Neural cell (in vitro differentiated cells): ENCODE data around the gene SHQ1. TPM values are rescaled to one million over a fixed set of nuclear protein-coding genes. Genes with fewer than 3 reads are reported as not detected.

Source experiments
- H2AFZ ChIP-seq: fragments of 200-600, 300-800 bp; sonication (generic), shearing (Covaris generic); 2 replicates; pipeline ENCODE4 v1.6.0; 2014; ENCODE audit warnings: low read depth, mild to moderate bottlenecking, antibody characterized with exemption, low read length, moderate library complexity
- H3F3A ChIP-seq: fragments of 200-600 bp; shearing (Covaris generic); 2 replicates; pipeline ENCODE4 v1.6.1; 2016; ENCODE audit warnings: mild to moderate bottlenecking, moderate library complexity, mixed read lengths, antibody characterized with exemption, low read length; ENCODE audit not compliant: insufficient read depth, poor library complexity, severe bottlenecking
- H3K27ac ChIP-seq: fragments of 200-600, 300-800 bp; sonication (generic), shearing (Covaris generic); 2 replicates; pipeline ENCODE4 v1.5.1; 2014; ENCODE audit warnings: mild to moderate bottlenecking, low read length, moderate library complexity
- H3K27me3 ChIP-seq: fragments of 300-800, 200-600 bp; sonication (generic), shearing (Covaris generic); 2 replicates; pipeline ENCODE4 v1.6.0; 2014; ENCODE audit warnings: mild to moderate bottlenecking, low read depth, low read length, moderate library complexity; ENCODE audit not compliant: insufficient read depth
- H3K36me3 ChIP-seq: fragments of 300-800, 200-600 bp; sonication (generic), shearing (Covaris generic); 2 replicates; pipeline ENCODE4 v1.5.1; 2014; ENCODE audit warnings: mild to moderate bottlenecking, antibody characterized with exemption, low read length, moderate library complexity; ENCODE audit not compliant: insufficient read depth
- H3K4me2 ChIP-seq: fragments of 300-800, 200-600 bp; sonication (generic), shearing (Covaris generic); 2 replicates; pipeline ENCODE4 v1.6.0; 2014; ENCODE audit warnings: mild to moderate bottlenecking, low read length
- H3K4me3 ChIP-seq: fragments of 300-800, 200-600 bp; sonication (generic), shearing (Covaris generic); 2 replicates; pipeline ENCODE4 v1.5.1; 2014; ENCODE audit warnings: mild to moderate bottlenecking, low read length, moderate library complexity
- H3K79me2 ChIP-seq: fragments of 200-600 bp; shearing (Covaris generic); replicated peaks from 2 replicates; pipeline ENCODE4 v1.6.0; 2014; ENCODE audit warnings: mild to moderate bottlenecking, low read length, moderate library complexity; ENCODE audit not compliant: insufficient read depth
- H3K9ac ChIP-seq: fragments of 300-800, 200-600 bp; sonication (generic), shearing (Covaris generic); 2 replicates; pipeline ENCODE4 v1.6.1; 2016; ENCODE audit warnings: mild to moderate bottlenecking, low read length, mixed read lengths
- H3K9me2 ChIP-seq: fragments of 200-600 bp; shearing (Covaris generic); 2 replicates; pipeline ENCODE4 v1.6.1; 2016; ENCODE audit warnings: mild to moderate bottlenecking, low read length, mixed read lengths; ENCODE audit not compliant: insufficient read depth
- H3K9me3 ChIP-seq: fragments of 200-600, 300-800 bp; sonication (generic), shearing (Covaris generic); 2 replicates; pipeline ENCODE4 v1.6.1; 2016; ENCODE audit warnings: mild to moderate bottlenecking, mixed run types, low read length, moderate library complexity, mixed read lengths
- H4K20me1 ChIP-seq: fragments of 200-600 bp; shearing (Covaris generic); 2 replicates; pipeline ENCODE4 v1.6.1; 2016; ENCODE audit warnings: mild to moderate bottlenecking, mixed run types; ENCODE audit not compliant: insufficient read depth
- EP300 ChIP-seq: fragments of 450-650 bp; conservative IDR thresholded peaks from 2 replicates; pipeline ENCODE4 v1.6.1; 2014; ENCODE audit warnings: antibody characterized with exemption, mild to moderate bottlenecking, moderate library complexity; ENCODE audit not compliant: poor library complexity, severe bottlenecking
- EZH2 ChIP-seq: fragments of 200-600, 300-800 bp; shearing (Covaris generic), sonication (generic); IDR thresholded peaks from 2 replicates; pipeline ENCODE4 v1.6.1; 2014; ENCODE audit warnings: antibody characterized with exemption, low read length, borderline replicate concordance, mild to moderate bottlenecking; ENCODE audit not compliant: insufficient read depth, poor library complexity, severe bottlenecking
- MXI1 ChIP-seq: fragments of 450-650 bp; conservative IDR thresholded peaks from 2 replicates; pipeline ENCODE4 v1.6.1; 2014; ENCODE audit warnings: antibody characterized with exemption, mild to moderate bottlenecking; ENCODE audit not compliant: poor library complexity, severe bottlenecking
- POLR2AphosphoS5 ChIP-seq: IDR thresholded peaks from 2 replicates; pipeline ENCODE4 v1.6.1; 2012
- RAD21 ChIP-seq: fragments of 450-650 bp; conservative IDR thresholded peaks from 2 replicates; pipeline ENCODE4 v1.6.1; 2014; ENCODE audit warnings: antibody characterized with exemption, mild to moderate bottlenecking, moderate library complexity
- REST ChIP-seq: IDR thresholded peaks from 2 replicates; pipeline ENCODE4 v1.6.1; 2012; ENCODE audit warnings: borderline replicate concordance
- SMC3 ChIP-seq: fragments of 450-650 bp; conservative IDR thresholded peaks from 2 replicates; pipeline ENCODE4 v1.6.1; 2014; ENCODE audit warnings: antibody characterized with exemption, mild to moderate bottlenecking, moderate library complexity; ENCODE audit not compliant: poor library complexity
- TAF1 ChIP-seq: IDR thresholded peaks from 2 replicates; pipeline ENCODE4 v1.6.1; 2012; ENCODE audit warnings: low read depth
- polyA plus RNA-seq: library from polyadenylated mRNA; depleted of rRNA; stranded (reverse); fragments of >200 nt; gene quantifications from 2 replicates; pipeline ENCODE4 v1.2.3, GENCODE V29; 2014
- TF ChIP-seq, protein P1 (sequence below): fragments of 450-650 bp; IDR thresholded peaks from 2 replicates; pipeline ENCODE4 v1.5.1; 2014; ENCODE audit warnings: antibody characterized with exemption, mild to moderate bottlenecking, moderate library complexity; ENCODE audit not compliant: poor library complexity, severe bottlenecking

SHQ1 gene
- polyA plus RNA-seq, 1 donor from 2014 or later = 14.3 TPM

DNA sequence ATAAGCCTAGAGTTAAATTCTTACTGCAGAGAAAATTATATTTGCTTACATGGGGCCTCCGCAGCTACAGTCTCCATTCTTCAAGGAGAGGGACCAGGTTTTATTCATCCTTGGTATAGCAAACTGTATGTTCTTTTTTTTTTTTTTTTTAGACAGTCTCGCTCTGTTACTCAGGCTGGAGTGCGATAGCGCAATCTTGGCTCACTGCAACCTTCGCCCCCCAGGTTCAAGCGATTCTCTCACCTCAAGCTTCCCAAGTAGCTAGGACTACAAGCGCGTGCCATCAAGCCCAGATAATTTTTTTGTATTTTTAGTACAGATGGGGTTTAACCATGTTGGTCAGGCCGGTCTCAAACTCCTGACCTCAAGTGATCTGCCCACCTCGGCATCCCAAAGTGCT, 2.1 kb downstream of the SHQ1 start:
- H3F3A ChIP-seq = no peaks in the 10 kb centered on the region
- no peak overlapping the region for H3K4me3 ChIP-seq
- H4K20me1 ChIP-seq = no peaks in the 10 kb centered on the region
- no peak overlapping the region for H2AFZ ChIP-seq
- H3K27me3 ChIP-seq = peaks cover 7% of the 10 kb centered on the region
- H3K79me2 ChIP-seq = no peaks in the 10 kb centered on the region
- H3K4me2 ChIP-seq = no peak overlapping the region
- TF ChIP-seq MXI1 (no peak), RAD21 (no peak), REST (no peak), EZH2 (no peak), EP300 (no peak), SMC3 (no peak), TAF1 (no peak), POLR2AphosphoS5 (no peak)
- TF ChIP-seq, protein P1, sequence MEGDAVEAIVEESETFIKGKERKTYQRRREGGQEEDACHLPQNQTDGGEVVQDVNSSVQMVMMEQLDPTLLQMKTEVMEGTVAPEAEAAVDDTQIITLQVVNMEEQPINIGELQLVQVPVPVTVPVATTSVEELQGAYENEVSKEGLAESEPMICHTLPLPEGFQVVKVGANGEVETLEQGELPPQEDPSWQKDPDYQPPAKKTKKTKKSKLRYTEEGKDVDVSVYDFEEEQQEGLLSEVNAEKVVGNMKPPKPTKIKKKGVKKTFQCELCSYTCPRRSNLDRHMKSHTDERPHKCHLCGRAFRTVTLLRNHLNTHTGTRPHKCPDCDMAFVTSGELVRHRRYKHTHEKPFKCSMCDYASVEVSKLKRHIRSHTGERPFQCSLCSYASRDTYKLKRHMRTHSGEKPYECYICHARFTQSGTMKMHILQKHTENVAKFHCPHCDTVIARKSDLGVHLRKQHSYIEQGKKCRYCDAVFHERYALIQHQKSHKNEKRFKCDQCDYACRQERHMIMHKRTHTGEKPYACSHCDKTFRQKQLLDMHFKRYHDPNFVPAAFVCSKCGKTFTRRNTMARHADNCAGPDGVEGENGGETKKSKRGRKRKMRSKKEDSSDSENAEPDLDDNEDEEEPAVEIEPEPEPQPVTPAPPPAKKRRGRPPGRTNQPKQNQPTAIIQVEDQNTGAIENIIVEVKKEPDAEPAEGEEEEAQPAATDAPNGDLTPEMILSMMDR = no peak
- H3K9me2 ChIP-seq = no peaks in the 10 kb centered on the region
- H3K9ac ChIP-seq = no peak overlapping the region
- H3K27ac ChIP-seq = no peak overlapping the region
- H3K9me3 ChIP-seq = no peaks in the 10 kb centered on the region
- peaks cover 7% of the 10 kb centered on the region for H3K36me3 ChIP-seq

- Histone ChIP-seq H3K79me2 (no peaks in the 10 kb centered on the region), H3K36me3 (peaks cover 7% of the 10 kb centered on the region), H4K20me1 (no peaks in the 10 kb centered on the region), H3F3A (no peaks in the 10 kb centered on the region), H3K4me2 (no peak overlapping the region), H3K9me3 (no peaks in the 10 kb centered on the region), H3K4me3 (no peak overlapping the region), H2AFZ (no peak overlapping the region), H3K9me2 (no peaks in the 10 kb centered on the region), H3K27ac (no peak overlapping the region), H3K27me3 (peaks cover 7% of the 10 kb centered on the region), H3K9ac (no peak overlapping the region)
- TF ChIP-seq RAD21 (no peak), EP300 (no peak), SMC3 (no peak), EZH2 (no peak), REST (no peak), MXI1 (no peak), POLR2AphosphoS5 (no peak), TAF1 (no peak)
- TF ChIP-seq, protein P1 = no peak
Observed at GRCh38 chr3:72844436-72844993, 3.7 kb downstream of the SHQ1 start.
